Measurements from ENCODE around the gene ESYT2. TPM values are rescaled to one million over a fixed set of nuclear protein-coding genes. Genes with fewer than 3 reads are reported as not detected.
"Not testable (repeated sequence)": the region's sequence is repeated elsewhere in the genome, so short reads cannot be mapped to it uniquely, and the experiment has no call there.

The ESYT2 gene
- 32.5 TPM for polyA plus RNA-seq (ENCODE audit: insufficient read length)

GRCh38 chr7:158829342-158830210 is at the start of gene ESYT2:
Gene ESYT2 (minus strand): TSS chr7:158829509. CDS start chr7:158829418, 91 bp downstream.
- DNase-seq (ENCODE audit: low read depth): peak; percentile 86

GRCh38 chr7:158878151-158879079 is 49.1 kb upstream of the ESYT2 start:
- DNase-seq (ENCODE audit: low read depth): not testable (repeated sequence)

GRCh38 chr7:158876984-158877383 is 47.7 kb upstream of the ESYT2 start:
- DNase-seq (ENCODE audit: low read depth): no peak

- DNase-seq (ENCODE audit: low read depth): no peak
Observed at GRCh38 chr7:158869876-158870275, 40.6 kb upstream of the ESYT2 start.

DNA sequence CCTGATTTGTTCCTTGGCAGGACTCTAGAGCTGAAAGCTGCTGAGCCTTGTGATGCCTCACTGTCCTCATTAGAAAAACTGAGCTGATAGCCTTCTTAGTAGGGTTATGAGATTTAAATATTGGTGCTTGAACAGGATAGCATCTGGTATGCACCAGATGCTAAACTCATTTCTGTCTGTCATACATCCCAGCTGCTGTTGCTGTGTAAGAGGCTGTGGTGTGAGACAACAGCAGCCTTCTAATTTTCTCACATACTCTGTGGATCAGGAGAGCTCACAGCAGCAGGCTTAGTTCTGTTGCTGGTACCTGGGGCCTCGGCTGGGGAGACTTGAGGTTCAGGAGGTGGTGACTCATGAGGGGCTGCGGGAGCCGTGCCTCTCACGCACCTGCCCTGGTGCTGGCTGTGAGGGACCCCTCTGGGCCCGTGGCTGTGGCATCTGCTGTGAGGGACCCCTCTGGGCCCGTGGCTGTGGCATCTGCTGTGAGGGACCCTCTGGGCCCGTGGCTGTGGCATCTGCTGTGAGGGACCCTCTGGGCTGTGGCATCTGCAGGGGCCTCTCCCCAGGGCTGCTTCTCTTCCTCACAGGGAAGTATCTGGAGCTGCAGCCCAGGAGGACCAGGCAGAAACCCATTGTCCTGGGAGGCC is 39.6 kb upstream of the ESYT2 start:
- no peak for DNase-seq (ENCODE audit: low read depth)

DNA sequence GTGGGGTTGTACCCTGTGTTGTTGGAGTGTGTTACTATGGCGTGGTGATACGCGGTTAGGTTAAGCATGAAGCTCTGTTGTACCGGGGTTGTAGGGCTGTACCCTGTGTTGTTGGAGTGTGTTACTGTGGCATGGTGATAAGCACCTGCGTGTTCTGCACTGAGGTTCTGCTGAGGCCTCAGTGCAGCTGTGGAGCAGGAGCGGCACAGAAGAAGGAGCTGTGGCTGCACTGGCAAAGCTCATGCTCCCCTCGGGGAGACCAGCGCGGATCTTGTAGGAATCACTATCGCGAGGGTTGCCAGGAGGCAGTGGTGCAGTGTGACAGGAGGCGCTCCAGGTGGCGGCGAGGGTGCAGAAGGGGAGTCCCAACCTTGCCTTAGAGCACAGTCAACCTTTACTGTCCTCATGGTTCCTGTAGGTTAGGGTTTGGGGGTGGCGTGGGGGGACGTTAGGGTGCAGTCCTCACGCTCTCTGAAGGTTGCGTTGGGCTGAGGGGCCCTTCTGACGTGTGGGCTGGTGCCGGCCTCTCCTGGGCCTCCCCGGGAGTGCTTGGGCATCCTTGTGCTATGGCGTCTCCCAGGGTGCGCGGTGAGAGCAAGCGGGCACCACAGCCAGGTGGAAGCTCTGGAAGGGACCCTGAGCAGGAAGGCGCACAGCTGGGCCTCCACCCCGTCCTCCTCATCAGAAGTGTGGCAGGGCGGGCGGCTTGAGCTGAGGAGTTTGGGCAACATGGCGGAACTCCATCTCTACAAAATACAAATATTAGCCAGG is 38.1 kb upstream of the ESYT2 start:
- DNase-seq (ENCODE audit: low read depth): no peak

DNA sequence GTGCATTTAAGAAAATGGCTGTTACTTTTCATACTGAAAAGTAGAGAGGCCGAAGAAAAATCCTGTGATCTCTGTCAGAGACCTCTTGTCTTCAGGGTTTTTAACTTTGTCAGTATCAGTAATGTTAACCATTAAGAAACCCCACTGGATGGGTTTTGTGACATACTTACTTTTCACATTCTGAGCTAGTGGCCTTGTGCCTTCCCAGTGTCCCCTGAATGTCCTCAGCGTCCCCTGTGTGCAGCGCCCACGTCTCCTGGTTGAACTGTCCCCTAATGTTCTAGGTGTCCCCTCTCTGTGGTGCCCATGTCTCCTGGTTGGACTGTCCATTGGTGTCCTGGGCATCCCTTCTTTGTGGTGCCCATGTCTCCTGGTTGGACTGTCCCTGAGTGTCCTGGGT is 36.7 kb upstream of the ESYT2 start:
- DNase-seq (ENCODE audit: low read depth): no peak

GRCh38 chr7:158865462-158865922 is 36.2 kb upstream of the ESYT2 start:
- DNase-seq (ENCODE audit: low read depth): no peak

GRCh38 chr7:158864833-158865232 is 35.5 kb upstream of the ESYT2 start:
- DNase-seq (ENCODE audit: low read depth): no peak

DNA sequence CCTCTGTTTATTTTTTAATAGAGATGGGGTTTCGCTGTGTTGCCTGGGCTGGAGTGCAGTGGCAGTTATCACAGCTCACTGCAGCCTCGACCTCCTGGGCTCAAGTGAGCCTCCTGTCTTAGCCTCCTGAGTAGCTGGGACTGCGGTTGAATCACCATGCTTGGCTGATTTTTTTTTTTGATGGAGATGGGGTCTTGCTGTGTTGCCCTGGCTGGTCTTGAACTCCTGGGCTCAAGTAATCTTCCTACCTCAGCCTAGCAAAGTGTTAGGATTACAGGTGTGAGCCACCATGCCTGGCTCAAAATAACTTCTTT is 35.2 kb upstream of the ESYT2 start:
- DNase-seq (ENCODE audit: low read depth): no peak

GRCh38 chr7:158863611-158864506 is 34.5 kb upstream of the ESYT2 start:
- DNase-seq (ENCODE audit: low read depth): no peak

GRCh38 chr7:158862985-158863610 is 33.8 kb upstream of the ESYT2 start:
- DNase-seq (ENCODE audit: low read depth): not testable (repeated sequence)

GRCh38 chr7:158861936-158862704 is 32.8 kb upstream of the ESYT2 start:
- no peak for DNase-seq (ENCODE audit: low read depth)

GRCh38 chr7:158861004-158861787 is 31.9 kb upstream of the ESYT2 start:
- DNase-seq (ENCODE audit: low read depth): no peak

DNA sequence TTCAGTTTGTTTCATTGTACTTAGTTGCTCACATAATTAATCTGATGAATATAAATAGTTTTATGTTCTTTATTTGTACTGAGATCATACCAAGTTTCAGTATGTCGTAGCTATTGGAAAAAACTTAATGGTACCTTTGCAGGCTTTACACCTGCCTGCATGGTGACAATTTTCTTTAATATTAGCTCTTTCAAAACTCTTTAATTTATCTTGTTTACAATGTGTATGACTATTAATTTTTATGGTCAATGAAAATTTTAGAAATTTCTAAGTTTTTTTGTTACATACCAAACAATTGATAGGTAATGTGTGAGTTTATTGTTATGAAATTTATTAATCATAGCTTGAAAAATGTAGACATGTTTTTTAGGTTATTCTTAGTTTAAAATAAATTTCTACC is 31.1 kb upstream of the ESYT2 start:
- DNase-seq (ENCODE audit: low read depth): no peak

- DNase-seq (ENCODE audit: low read depth): no peak
Observed at GRCh38 chr7:158858592-158859503, 29.5 kb upstream of the ESYT2 start.
